SK-N-SH (cell line): ENCODE results near the gene SFRP5. TPM values are rescaled to one million over a fixed set of nuclear protein-coding genes. Genes with fewer than 3 reads are reported as not detected.
A peak's percentile ranks its signal among the peaks of the same experiment; 100 is the strongest.

Source experiments
- CTCF ChIA-PET: fragments of 300-600, 350-600 bp; formaldehyde crosslinking; extraction: SDS; loops from one replicate; lab custom pipeline; 2021; lab: Yijun Ruan, JAX
- POLR2A ChIA-PET: fragments of 350-600 bp; sonication (Branson Sonifier 250); formaldehyde crosslinking; extraction: SDS; loops from one replicate; lab custom pipeline; 2020; ENCODE audit warnings: antibody characterized with exemption, inconsistent platforms; lab: Yijun Ruan, JAX
- DNase-seq: peaks from one replicate; pipeline ENCODE4 v3.0.0; 2012
- H2AFZ ChIP-seq: fragments of 200-600 bp; sonication (generic); 2 replicates; pipeline ENCODE4 v1.8.1; 2016; ENCODE audit warnings: antibody characterized with exemption, mild to moderate bottlenecking, low read depth
- H3F3A ChIP-seq: fragments of 200-600 bp; sonication (generic); replicated peaks from 2 replicates; pipeline ENCODE3; 2016; ENCODE audit warnings: antibody characterized with exemption, mild to moderate bottlenecking; ENCODE audit not compliant: insufficient read depth
- H3K27ac ChIP-seq, 2 experiments: fragments of 200-500 bp in 1 of 2; fragments of 200-600 bp in 1 of 2; sonication (Bioruptor generic) in 1 of 2; sonication (generic), shearing (Covaris generic) in 1 of 2; 2 replicates each; pipeline versions ENCODE4 v1.5.1 to v1.6.1; 2014 to 2016; ENCODE audit warnings: low read depth in 2 of 2, inconsistent platforms in 1 of 2, low read length in 1 of 2, mild to moderate bottlenecking in 1 of 2, mixed read lengths in 1 of 2
- H3K27me3 ChIP-seq: fragments of 200-600 bp; sonication (generic), shearing (Covaris generic); 2 replicates; pipeline ENCODE4 v1.6.1; 2016; ENCODE audit warnings: mixed run types; ENCODE audit not compliant: insufficient read depth
- H3K36me3 ChIP-seq, 2 experiments: fragments of 200-500 bp in 1 of 2; fragments of 200-600 bp in 1 of 2; sonication (Bioruptor generic) in 1 of 2; sonication (generic) in 1 of 2; replicated peaks in 1 of 2; 2 replicates each; pipeline versions ENCODE3 to v1.5.1; 2014 to 2016; ENCODE audit warnings: low read length in 1 of 2, mild to moderate bottlenecking in 1 of 2; ENCODE audit not compliant: insufficient read depth in 2 of 2, control insufficient read depth in 1 of 2
- H3K4me1 ChIP-seq, 2 experiments: fragments of 200-500 bp in 1 of 2; fragments of 200-600 bp in 1 of 2; sonication (Bioruptor generic) in 1 of 2; sonication (generic), shearing (Covaris generic) in 1 of 2; 2 replicates each; pipeline versions ENCODE4 v1.5.1 to v1.6.1; 2014 to 2016; ENCODE audit warnings: low read depth in 1 of 2, low read length in 1 of 2, mixed run types in 1 of 2; ENCODE audit not compliant: insufficient read depth in 2 of 2, control insufficient read depth in 1 of 2
- H3K4me2 ChIP-seq: fragments of 200-600 bp; sonication (generic), shearing (Covaris generic); 2 replicates; pipeline ENCODE4 v1.6.1; 2017; ENCODE audit warnings: mixed run types
- H3K4me3 ChIP-seq, 2 experiments: fragments of 200-500 bp in 1 of 2; fragments of 200-600 bp in 1 of 2; sonication (Bioruptor generic) in 1 of 2; sonication (generic), shearing (Covaris generic) in 1 of 2; 2 replicates each; pipeline versions ENCODE4 v1.5.1 to v1.8.1; 2014 to 2016; ENCODE audit warnings: low read depth in 2 of 2, inconsistent platforms in 1 of 2, low read length in 1 of 2, mild to moderate bottlenecking in 1 of 2, mixed read lengths in 1 of 2, moderate library complexity in 1 of 2
- H3K79me2 ChIP-seq: fragments of 200-600 bp; sonication (generic); 2 replicates; pipeline ENCODE4 v1.8.1; 2017; ENCODE audit warnings: mild to moderate bottlenecking; ENCODE audit not compliant: insufficient read depth
- H3K9ac ChIP-seq: fragments of 200-600 bp; sonication (generic); 2 replicates; pipeline ENCODE4 v1.6.1; 2017; ENCODE audit warnings: mixed run types
- H3K9me2 ChIP-seq: fragments of 200-600 bp; sonication (generic); 2 replicates; pipeline ENCODE4 v1.6.1; 2017; ENCODE audit warnings: mixed run types
- H3K9me3 ChIP-seq: fragments of 200-600 bp; sonication (generic); 2 replicates; pipeline ENCODE4 v1.6.1; 2017; ENCODE audit warnings: mixed run types, mild to moderate bottlenecking, moderate library complexity
- H4K20me1 ChIP-seq: fragments of 200-600 bp; sonication (generic); 2 replicates; pipeline ENCODE4 v1.6.1; 2017; ENCODE audit warnings: mild to moderate bottlenecking, mixed run types; ENCODE audit not compliant: insufficient read depth
- CHD2 ChIP-seq: fragments of 150-350 bp; IDR thresholded peaks from 2 replicates; pipeline ENCODE4 v1.6.1; 2018; ENCODE audit warnings: low read length; ENCODE audit not compliant: partially characterized antibody
- CTCF ChIP-seq: fragments of 200-600 bp; sonication (generic); IDR thresholded peaks from 2 replicates; pipeline ENCODE4 v1.6.1; 2017; ENCODE audit warnings: antibody characterized with exemption, mild to moderate bottlenecking, moderate library complexity
- EP300 ChIP-seq, 2 experiments: IDR thresholded peaks; 2 replicates each; pipeline versions ENCODE4 v1.4.0 to v1.6.1; 2012; ENCODE audit warnings: borderline replicate concordance in 1 of 2, low read depth in 1 of 2, low read length in 1 of 2
- EZH2phosphoT487 ChIP-seq: fragments of 200-600 bp; sonication (generic); IDR thresholded peaks from 2 replicates; pipeline ENCODE4 v1.6.1; 2017; ENCODE audit warnings: low read depth, mixed run types, mild to moderate bottlenecking, antibody characterized with exemption, moderate library complexity, borderline replicate concordance
- FOSL2 ChIP-seq: IDR thresholded peaks from 2 replicates; pipeline ENCODE4 v1.4.0; 2012; ENCODE audit warnings: low read depth, mild to moderate bottlenecking, moderate library complexity, borderline replicate concordance
- FOXJ3 ChIP-seq: sonication (generic); formaldehyde crosslinking; IDR thresholded peaks from 2 replicates; pipeline ENCODE4 v1.5.1; 2020; ENCODE audit warnings: mild to moderate bottlenecking, missing genetic modification reagents
- GABPA ChIP-seq: IDR thresholded peaks from 2 replicates; pipeline ENCODE4 v1.4.0; 2012; ENCODE audit warnings: low read depth, mild to moderate bottlenecking
- JUND ChIP-seq: IDR thresholded peaks from 2 replicates; pipeline ENCODE4 v1.4.0; 2012
- MAX ChIP-seq: IDR thresholded peaks from 2 replicates; pipeline ENCODE4 v1.4.0; 2012; ENCODE audit warnings: low read depth
- MXI1 ChIP-seq: IDR thresholded peaks from 2 replicates; pipeline ENCODE4 v1.6.1; 2012; ENCODE audit warnings: mild to moderate bottlenecking, low read depth, low read length, improper control_type of control experiment
- NFIC ChIP-seq: IDR thresholded peaks from 2 replicates; pipeline ENCODE4 v1.4.0; 2012; ENCODE audit warnings: borderline replicate concordance
- NRF1 ChIP-seq: IDR thresholded peaks from 2 replicates; pipeline ENCODE4 v1.6.1; 2012; ENCODE audit warnings: low read depth, mild to moderate bottlenecking, low read length
- PBX3 ChIP-seq: IDR thresholded peaks from 2 replicates; pipeline ENCODE4; 2012
- RAD21 ChIP-seq: IDR thresholded peaks from 2 replicates; pipeline ENCODE4 v1.6.1; 2012; ENCODE audit warnings: mild to moderate bottlenecking, low read length
- RCOR1 ChIP-seq: fragments of 150-350 bp; IDR thresholded peaks from 2 replicates; pipeline ENCODE4 v1.6.1; 2017; ENCODE audit warnings: antibody characterized with exemption, low read length
- RFX5 ChIP-seq: IDR thresholded peaks from 2 replicates; pipeline ENCODE4 v1.6.1; 2012; ENCODE audit warnings: mild to moderate bottlenecking, improper control_type of control experiment, low read length
- RXRA ChIP-seq: IDR thresholded peaks from 2 replicates; pipeline ENCODE4 v1.4.0; 2012; ENCODE audit warnings: low read depth, mild to moderate bottlenecking, borderline replicate concordance
- SMC3 ChIP-seq: IDR thresholded peaks from 2 replicates; pipeline ENCODE4 v1.6.1; 2012; ENCODE audit warnings: low read depth, low read length, improper control_type of control experiment
- TAF1 ChIP-seq: IDR thresholded peaks from 2 replicates; pipeline ENCODE4 v1.6.1; 2012; ENCODE audit warnings: low read depth, mild to moderate bottlenecking, low read length, moderate library complexity, borderline replicate concordance
- TEAD4 ChIP-seq: IDR thresholded peaks from 2 replicates; pipeline ENCODE4 v1.4.0; 2012; ENCODE audit warnings: mild to moderate bottlenecking, borderline replicate concordance; ENCODE audit not compliant: insufficient read depth
- YY1 ChIP-seq: IDR thresholded peaks from 2 replicates; pipeline ENCODE4 v1.4.0; 2012; ENCODE audit warnings: low read depth, mild to moderate bottlenecking
- WGBS: methylation state at CpG from one replicate; pipeline ENCODE4 v1.1.6; 2017; ENCODE audit warnings: low lambda C conversion rate; 5-methylcytosine and 5-hydroxymethylcytosine counted together
- polyA plus RNA-seq, 3 experiments: library from polyadenylated mRNA; depleted of rRNA; stranded (reverse); fragments of >200 nt; gene quantifications; 2 replicates each; pipeline ENCODE4 v1.2.3, GENCODE V29; 2012
- TF ChIP-seq, protein P1 (sequence below): IDR thresholded peaks from 2 replicates; pipeline ENCODE4 v1.6.1; 2012; ENCODE audit warnings: mild to moderate bottlenecking, low read depth, low read length, moderate library complexity
- TF ChIP-seq, protein P2 (sequence below): fragments of 150-350 bp; IDR thresholded peaks from 2 replicates; pipeline ENCODE4 v1.6.1; 2016; ENCODE audit warnings: mild to moderate bottlenecking, low read depth, low read length

The SFRP5 gene
- polyA plus RNA-seq, 1 of the 3 experiments (the other 2 are of a cell fraction) = not detected

DNA sequence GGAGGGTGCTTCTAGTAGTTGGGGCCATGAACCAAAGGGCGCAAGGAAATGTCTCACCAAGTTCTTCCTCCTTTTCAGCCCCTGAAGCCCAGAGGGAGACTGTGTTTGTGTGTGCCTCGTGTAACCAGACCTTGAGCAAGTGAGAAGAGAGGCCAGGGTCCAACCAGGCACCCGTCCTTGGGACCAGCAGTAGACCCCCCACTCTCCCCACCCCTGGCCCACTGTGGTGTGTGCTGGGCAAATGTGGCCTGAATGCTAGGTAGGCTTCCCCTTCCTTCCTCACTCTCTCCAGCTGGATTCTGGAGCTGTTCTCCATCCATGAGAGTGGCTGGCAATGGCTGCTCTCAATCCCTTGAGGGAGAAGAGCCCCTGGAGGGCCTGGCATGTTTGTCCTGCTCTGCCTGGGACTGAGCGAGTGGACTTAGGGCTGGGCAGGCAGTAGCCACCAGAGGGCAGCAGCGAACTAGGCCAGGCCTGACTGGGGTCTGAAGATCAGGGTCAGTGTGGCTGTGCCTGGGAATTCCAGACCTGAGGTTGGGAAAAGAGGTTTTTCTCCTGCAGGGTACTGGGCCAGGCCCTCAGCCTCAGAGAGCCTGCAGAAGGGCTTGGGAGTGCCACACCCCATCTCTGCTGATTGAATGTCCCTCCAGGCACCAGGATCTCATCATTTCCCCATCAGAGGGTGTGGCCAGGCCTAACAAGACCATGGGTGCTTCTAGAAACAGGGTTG lies 12.5 kb downstream of the SFRP5 start:
- CTCF ChIA-PET = interaction anchor here (0.6 to 13.8 kb wide), 28 partner anchors 9 to 284 kb away, joined by 3 to 162 read pairs (median 5); partner anchors contain the start of genes GOLGA7B and SFRP5
- Histone ChIP-seq H3K9me2 (no peaks in the 10 kb centered on the region), H3K27ac (peak overlapping the region in 1 of 2 experiments; percentile 2; a peak in 1 of 4 replicates), H3F3A (no peaks in the 10 kb centered on the region), H2AFZ (no peak overlapping the region)
- peak; percentile 94 for DNase-seq
- TF ChIP-seq YY1 (no peak), CTCF (peak; percentile 86), RCOR1 (no peak), RXRA (no peak), RFX5 (no peak), EZH2phosphoT487 (no peak), CHD2 (no peak), NFIC (no peak), TAF1 (no peak), JUND (no peak), FOSL2 (no peak), SMC3 (peak; percentile 87), MXI1 (no peak), FOXJ3 (CRISPR knock-in tag) (no peak), GABPA (no peak), RAD21 (peak; percentile 93), PBX3 (no peak), TEAD4 (no peak), MAX (no peak), EP300 (IDR thresholded peaks at IDR 0.05; ENCODE audit: borderline replicate concordance in 1 of 2, low read depth in 1 of 2, low read length in 1 of 2) (0 out of 4 replicates have a peak, but pooled peaks of 1 of the 2 experiments have one; percentile 11), NRF1 (no peak)
- TF ChIP-seq, protein P1, sequence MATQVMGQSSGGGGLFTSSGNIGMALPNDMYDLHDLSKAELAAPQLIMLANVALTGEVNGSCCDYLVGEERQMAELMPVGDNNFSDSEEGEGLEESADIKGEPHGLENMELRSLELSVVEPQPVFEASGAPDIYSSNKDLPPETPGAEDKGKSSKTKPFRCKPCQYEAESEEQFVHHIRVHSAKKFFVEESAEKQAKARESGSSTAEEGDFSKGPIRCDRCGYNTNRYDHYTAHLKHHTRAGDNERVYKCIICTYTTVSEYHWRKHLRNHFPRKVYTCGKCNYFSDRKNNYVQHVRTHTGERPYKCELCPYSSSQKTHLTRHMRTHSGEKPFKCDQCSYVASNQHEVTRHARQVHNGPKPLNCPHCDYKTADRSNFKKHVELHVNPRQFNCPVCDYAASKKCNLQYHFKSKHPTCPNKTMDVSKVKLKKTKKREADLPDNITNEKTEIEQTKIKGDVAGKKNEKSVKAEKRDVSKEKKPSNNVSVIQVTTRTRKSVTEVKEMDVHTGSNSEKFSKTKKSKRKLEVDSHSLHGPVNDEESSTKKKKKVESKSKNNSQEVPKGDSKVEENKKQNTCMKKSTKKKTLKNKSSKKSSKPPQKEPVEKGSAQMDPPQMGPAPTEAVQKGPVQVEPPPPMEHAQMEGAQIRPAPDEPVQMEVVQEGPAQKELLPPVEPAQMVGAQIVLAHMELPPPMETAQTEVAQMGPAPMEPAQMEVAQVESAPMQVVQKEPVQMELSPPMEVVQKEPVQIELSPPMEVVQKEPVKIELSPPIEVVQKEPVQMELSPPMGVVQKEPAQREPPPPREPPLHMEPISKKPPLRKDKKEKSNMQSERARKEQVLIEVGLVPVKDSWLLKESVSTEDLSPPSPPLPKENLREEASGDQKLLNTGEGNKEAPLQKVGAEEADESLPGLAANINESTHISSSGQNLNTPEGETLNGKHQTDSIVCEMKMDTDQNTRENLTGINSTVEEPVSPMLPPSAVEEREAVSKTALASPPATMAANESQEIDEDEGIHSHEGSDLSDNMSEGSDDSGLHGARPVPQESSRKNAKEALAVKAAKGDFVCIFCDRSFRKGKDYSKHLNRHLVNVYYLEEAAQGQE = no peak
- TF ChIP-seq, protein P2, sequence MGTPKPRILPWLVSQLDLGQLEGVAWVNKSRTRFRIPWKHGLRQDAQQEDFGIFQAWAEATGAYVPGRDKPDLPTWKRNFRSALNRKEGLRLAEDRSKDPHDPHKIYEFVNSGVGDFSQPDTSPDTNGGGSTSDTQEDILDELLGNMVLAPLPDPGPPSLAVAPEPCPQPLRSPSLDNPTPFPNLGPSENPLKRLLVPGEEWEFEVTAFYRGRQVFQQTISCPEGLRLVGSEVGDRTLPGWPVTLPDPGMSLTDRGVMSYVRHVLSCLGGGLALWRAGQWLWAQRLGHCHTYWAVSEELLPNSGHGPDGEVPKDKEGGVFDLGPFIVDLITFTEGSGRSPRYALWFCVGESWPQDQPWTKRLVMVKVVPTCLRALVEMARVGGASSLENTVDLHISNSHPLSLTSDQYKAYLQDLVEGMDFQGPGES = no peak
- TF ChIP-seq, all 33 proteins: peak for 4
- Histone ChIP-seq H3K36me3 (peaks cover 11 to 62% of the 10 kb centered on the region in 2 experiments), H3K9me3 (no peaks in the 10 kb centered on the region), H3K4me3 (no peak overlapping the region; a peak in 1 of 4 replicates), H3K4me1 (peaks cover 0 to 6% of the 10 kb centered on the region in 2 experiments; a peak in 1 of 4 replicates), H4K20me1 (no peaks in the 10 kb centered on the region), H3K79me2 (no peaks in the 10 kb centered on the region), H3K9ac (no peak overlapping the region), H3K4me2 (no peak overlapping the region), H3K27me3 (no peaks in the 10 kb centered on the region)
- POLR2A ChIA-PET = no interaction called here
- 55% methylated on average over 3 of the region's 5 CpGs for WGBS
